Measurements from ENCODE around the gene OR10R2. TPM values are rescaled to one million over a fixed set of nuclear protein-coding genes. Genes with fewer than 3 reads are reported as not detected.

The OR10R2 gene
- total RNA-seq, 1 experiment from 2014 or later = not detected

DNA sequence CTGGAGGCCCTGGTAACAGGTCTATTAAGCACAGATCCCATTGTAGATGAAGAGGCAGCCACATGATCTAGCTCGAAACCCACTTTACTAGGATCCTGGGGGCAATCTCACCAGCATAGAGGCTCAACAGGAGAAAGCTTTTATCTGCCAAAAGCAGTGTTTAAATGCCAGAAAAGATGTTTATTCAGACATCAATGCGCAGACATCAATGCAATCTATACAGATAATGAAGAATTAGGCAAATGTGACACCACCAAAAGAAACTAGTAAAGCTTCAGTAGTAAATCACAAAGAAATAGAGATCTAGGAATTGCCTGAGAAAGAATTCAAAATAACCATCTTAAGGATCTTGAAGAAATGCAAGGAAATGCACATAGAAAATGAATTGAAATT lies 49.6 kb downstream of the OR10R2 start:
- no peak for DNase-seq (ENCODE audit: low read depth)

- DNase-seq (ENCODE audit: low read depth) = no peak
Measured at GRCh38 chr1:158527190-158527815, 55.3 kb downstream of the OR10R2 start.

Other genes starting within 250 kb of the OR10R2 start
- not detected in 2 replicates for gene CD1A, start 217.8 kb upstream of the OR10R2 start, total RNA-seq (2014; rRNA removed; shearing (Covaris generic))
- not detected in 2 replicates for gene CD1C, start 182.3 kb upstream of the OR10R2 start, total RNA-seq (2014; rRNA removed; shearing (Covaris generic))
- not detected in 2 replicates for gene CD1B, start 140.7 kb upstream of the OR10R2 start, total RNA-seq (2014; rRNA removed; shearing (Covaris generic))
- not detected in 2 replicates for gene CD1E, start 118.3 kb upstream of the OR10R2 start, total RNA-seq (2014; rRNA removed; shearing (Covaris generic))
- not detected in 2 replicates for gene OR10T2, start 72.8 kb upstream of the OR10R2 start, total RNA-seq (2014; rRNA removed; shearing (Covaris generic))
- not detected in 2 replicates for gene OR10K2, start 46.0 kb upstream of the OR10R2 start, total RNA-seq (2014; rRNA removed; shearing (Covaris generic))
- not detected in 2 replicates for gene OR10K1, start 10.4 kb upstream of the OR10R2 start, total RNA-seq (2014; rRNA removed; shearing (Covaris generic))
- not detected in 2 replicates for gene OR6Y1, start 82.2 kb downstream of the OR10R2 start, total RNA-seq (2014; rRNA removed; shearing (Covaris generic))
- not detected in 2 replicates for gene OR6P1, start 98.4 kb downstream of the OR10R2 start, total RNA-seq (2014; rRNA removed; shearing (Covaris generic))
- gene OR10X1, start 107.7 kb downstream of the OR10R2 start, total RNA-seq (2014; rRNA removed; shearing (Covaris generic)) = not detected in 2 replicates
- not detected in 2 replicates for gene OR10Z1, start 133.0 kb downstream of the OR10R2 start, total RNA-seq (2014; rRNA removed; shearing (Covaris generic))
- gene SPTA1, start 214.5 kb downstream of the OR10R2 start, total RNA-seq (2014; rRNA removed; shearing (Covaris generic)) = not detected in 2 replicates
- not detected in 2 replicates for gene OR6K2, start 228.4 kb downstream of the OR10R2 start, total RNA-seq (2014; rRNA removed; shearing (Covaris generic))
- gene OR6K3, start 248.5 kb downstream of the OR10R2 start, total RNA-seq (2014; rRNA removed; shearing (Covaris generic)) = not detected in 2 replicates